Measurements from ENCODE around the gene FGD3. TPM values are rescaled to one million over a fixed set of nuclear protein-coding genes. Genes with fewer than 3 reads are reported as not detected.

FGD3 gene
- total RNA-seq, 2 donors from 2014 or later = 49.7 to 61.0 TPM

- Mint-ChIP-seq H3K36me3 (peaks cover 6 to 30% of the 10 kb centered on the region in 2 donors), H3K9me3 (no peaks in the 10 kb centered on the region), H3K27ac (peak overlapping the region in 1 of 2 donors; percentile 68)
- DNase-seq (ENCODE audit: low spot score in 2 of 2) (no peak), ATAC-seq (no peak)
Measured at GRCh38 chr9:93077811-93078210, 130.5 kb downstream of the FGD3 start.

GRCh38 chr9:93079371-93079770, 132.0 kb downstream of the FGD3 start:
- peaks cover 12 to 40% of the 10 kb centered on the region in 2 donors for H3K36me3 Mint-ChIP-seq
- peak overlapping the region; percentile 31 to 49 for H3K27ac Mint-ChIP-seq
- ATAC-seq (no peak), DNase-seq (ENCODE audit: low spot score in 2 of 2) (peak in 1 of 2 donors; percentile 52)
- H3K9me3 Mint-ChIP-seq = peaks cover 0 to 5% of the 10 kb centered on the region in 2 donors

- ATAC-seq = no peak
- peaks cover 0 to 5% of the 10 kb centered on the region in 2 donors for H3K9me3 Mint-ChIP-seq
- DNase-seq (ENCODE audit: low spot score in 2 of 2) = peak in 1 of 2 donors; percentile 23
- peak overlapping the region in 1 of 2 donors; percentile 16 for H3K27ac Mint-ChIP-seq
- H3K36me3 Mint-ChIP-seq = peaks cover 12 to 44% of the 10 kb centered on the region in 2 donors
Measured at GRCh38 chr9:93080406-93080805, 133.1 kb downstream of the FGD3 start.

GRCh38 chr9:93081081-93081529, 133.8 kb downstream of the FGD3 start:
- peak in 1 of 2 donors; percentile 51 for DNase-seq (ENCODE audit: low spot score in 2 of 2)

GRCh38 chr9:93081931-93082330, 134.6 kb downstream of the FGD3 start:
- peaks cover 0 to 13% of the 10 kb centered on the region in 2 donors for H3K9me3 Mint-ChIP-seq
- ATAC-seq (peak in 1 of 2 donors; percentile 7), DNase-seq (ENCODE audit: low spot score in 2 of 2) (no peak)
- H3K36me3 Mint-ChIP-seq = peaks cover 21 to 57% of the 10 kb centered on the region in 2 donors
- peak overlapping the region; percentile 79 to 93 for H3K27ac Mint-ChIP-seq

More at GRCh38 chr9:93081081-93081529, 133.8 kb downstream of the FGD3 start:
- Mint-ChIP-seq H3K36me3 (peaks cover 16 to 50% of the 10 kb centered on the region in 2 donors), H3K9me3 (peaks cover 0 to 9% of the 10 kb centered on the region in 2 donors), H3K27ac (peak overlapping the region; percentile 16 to 93)
- no peak for ATAC-seq

GRCh38 chr9:93082841-93083411, 135.6 kb downstream of the FGD3 start:
- peak; percentile 33 to 39 for ATAC-seq
- H3K36me3 Mint-ChIP-seq = peaks cover 16 to 59% of the 10 kb centered on the region in 2 donors
- peak in 1 of 2 donors; percentile 55 for DNase-seq (ENCODE audit: low spot score in 2 of 2)
- H3K27ac Mint-ChIP-seq = peak overlapping the region; percentile 50 to 93
- peaks cover 0 to 13% of the 10 kb centered on the region in 2 donors for H3K9me3 Mint-ChIP-seq

GRCh38 chr9:93083592-93084470, 136.5 kb downstream of the FGD3 start:
- ATAC-seq = peak; percentile 69 to 78
- peak overlapping the region; percentile 93 to 97 for H3K27ac Mint-ChIP-seq
- H3K36me3 Mint-ChIP-seq = peaks cover 15 to 67% of the 10 kb centered on the region in 2 donors
- H3K9me3 Mint-ChIP-seq = peaks cover 0 to 17% of the 10 kb centered on the region in 2 donors
- DNase-seq (ENCODE audit: low spot score in 2 of 2) = peak in 1 of 2 donors; percentile 54

- DNase-seq (ENCODE audit: low spot score in 2 of 2) (peak in 1 of 2 donors; percentile 53), ATAC-seq (no peak)
- Mint-ChIP-seq H3K27ac (no peak overlapping the region), H3K9me3 (peaks cover 0 to 17% of the 10 kb centered on the region in 2 donors), H3K36me3 (peaks cover 15 to 73% of the 10 kb centered on the region in 2 donors)
Measured at GRCh38 chr9:93084471-93084881, 137.2 kb downstream of the FGD3 start.

GRCh38 chr9:93085676-93086075, 138.4 kb downstream of the FGD3 start:
- Mint-ChIP-seq H3K36me3 (peaks cover 15 to 83% of the 10 kb centered on the region in 2 donors), H3K27ac (peak overlapping the region; percentile 59 to 60)
- no peak for ATAC-seq

More at GRCh38 chr9:93085676-93086075, 138.4 kb downstream of the FGD3 start:
- DNase-seq (ENCODE audit: low spot score in 2 of 2) = no peak
- H3K9me3 Mint-ChIP-seq = peaks cover 0 to 26% of the 10 kb centered on the region in 2 donors

Other genes starting within 250 kb of the FGD3 start
- 10 to 100 TPM; 15.0 to 15.3 TPM for gene BICD2, start 182.7 kb upstream of the FGD3 start, total RNA-seq
- 10 to 100 TPM in 1 of 2 donors, 1 to 10 TPM in 1; 8.1 to 12.5 TPM for gene ZNF484, start 69.5 kb upstream of the FGD3 start, total RNA-seq
- gene SUSD3, start 111.2 kb downstream of the FGD3 start, total RNA-seq = 10 to 100 TPM; 70.7 to 81.9 TPM
- 10 to 100 TPM; 58.1 to 82.6 TPM for gene CARD19, start 148.7 kb downstream of the FGD3 start, total RNA-seq
- gene NINJ1, start 186.7 kb downstream of the FGD3 start, total RNA-seq = 10 to 100 TPM; 81.0 to 84.8 TPM
- gene WNK2, start 236.6 kb downstream of the FGD3 start, total RNA-seq = 1 to 10 TPM; 2.6 to 3.8 TPM

Data from activated naive CD4-positive, alpha-beta T cell treated with anti-CD3 and anti-CD28 coated beads, Interleukin-2, amount 50 U/mL, for 72 hours (primary cell).